GM23338 (cell line): ENCODE results near the gene SMOC1. TPM values are rescaled to one million over a fixed set of nuclear protein-coding genes. Genes with fewer than 3 reads are reported as not detected.

Experiments
- ATAC-seq: fragments of 200-7000 bp; cut with Tn5 transposase; 3 replicates; pipeline ENCODE4 v1.9.1; 2020
- DNase-seq: peaks from one replicate; pipeline ENCODE4 v3.0.0-alpha.2; 2015; ENCODE audit warnings: low spot score
- H2AFZ ChIP-seq: fragments of 200-600 bp; sonication (generic); 2 replicates; pipeline ENCODE4 v1.8.0; 2016; ENCODE audit warnings: antibody characterized with exemption, mild to moderate bottlenecking, moderate library complexity
- H3F3A ChIP-seq: fragments of 200-600 bp; sonication (generic); replicated peaks from 2 replicates; pipeline ENCODE4 v1.8.0; 2017; ENCODE audit warnings: antibody characterized with exemption, mixed run types, low read depth
- H3K27ac ChIP-seq: fragments of 200-600 bp; sonication (generic); 2 replicates; pipeline ENCODE4 v1.6.1; 2016; ENCODE audit warnings: low read depth
- H3K27me3 ChIP-seq: fragments of 200-600 bp; sonication (generic); 2 replicates; pipeline ENCODE4 v1.8.0; 2016; ENCODE audit warnings: mild to moderate bottlenecking, mixed run types, moderate library complexity; ENCODE audit not compliant: insufficient read depth
- H3K36me3 ChIP-seq: fragments of 200-600 bp; sonication (generic); 2 replicates; pipeline ENCODE4 v1.8.0; 2016; ENCODE audit warnings: mild to moderate bottlenecking; ENCODE audit not compliant: insufficient read depth
- H3K4me1 ChIP-seq: fragments of 200-600 bp; sonication (generic); 2 replicates; pipeline ENCODE4 v1.8.0; 2016; ENCODE audit warnings: mild to moderate bottlenecking, moderate library complexity; ENCODE audit not compliant: insufficient read depth
- H3K4me2 ChIP-seq: fragments of 200-600 bp; sonication (generic); 2 replicates; pipeline ENCODE4 v1.7.1; 2017; ENCODE audit warnings: mixed run types
- H3K4me3 ChIP-seq: fragments of 200-600 bp; sonication (generic); 2 replicates; pipeline ENCODE4 v1.6.1; 2016; ENCODE audit warnings: mixed run types
- H3K79me2 ChIP-seq: fragments of 200-600 bp; sonication (generic); replicated peaks from 2 replicates; pipeline ENCODE4 v1.8.0; 2017; ENCODE audit warnings: mild to moderate bottlenecking; ENCODE audit not compliant: insufficient read depth
- H3K9me2 ChIP-seq: fragments of 200-600 bp; sonication (generic); 2 replicates; pipeline ENCODE4 v1.8.0; 2017; ENCODE audit not compliant: insufficient read depth
- H4K20me1 ChIP-seq: fragments of 200-600 bp; sonication (generic); replicated peaks from 2 replicates; pipeline ENCODE4 v1.8.0; 2017; ENCODE audit warnings: mild to moderate bottlenecking; ENCODE audit not compliant: insufficient read depth
- H3K27ac Mint-ChIP-seq: 2 replicates; pipeline ENCODE4 v1.8.0; 2020; ENCODE audit warnings: inconsistent platforms, mild to moderate bottlenecking, moderate library complexity, mixed read lengths
- H3K27me3 Mint-ChIP-seq: 3 replicates; pipeline ENCODE4 v1.8.0; 2022; ENCODE audit warnings: low read depth, mild to moderate bottlenecking, moderate library complexity, mixed read lengths, inconsistent platforms; ENCODE audit not compliant: insufficient read depth, poor library complexity
- H3K36me3 Mint-ChIP-seq: 3 replicates; pipeline ENCODE4 v1.8.0; 2021; ENCODE audit warnings: low read depth, mild to moderate bottlenecking, inconsistent platforms, moderate library complexity, mixed read lengths
- H3K4me1 Mint-ChIP-seq: 3 replicates; pipeline ENCODE4 v1.8.0; 2020; ENCODE audit warnings: mild to moderate bottlenecking, inconsistent platforms, mixed read lengths
- H3K4me3 Mint-ChIP-seq: 3 replicates; pipeline ENCODE4 v1.8.0; 2021; ENCODE audit warnings: moderate library complexity, mild to moderate bottlenecking, inconsistent platforms, mixed read lengths
- H3K9me3 Mint-ChIP-seq: 3 replicates; pipeline ENCODE4 v1.8.0; 2020; ENCODE audit warnings: moderate library complexity, mild to moderate bottlenecking, inconsistent platforms, mixed read lengths
- CREB1 ChIP-seq: fragments of 250-450 bp; sonication (Bioruptor Pico); IDR thresholded peaks from 2 replicates; pipeline ENCODE4 v1.5.0; 2020; ENCODE audit warnings: low read depth, mild to moderate bottlenecking, moderate library complexity
- CTCF ChIP-seq, 2 experiments: fragments of 200-600 bp in 1 of 2; sonication (generic) in 1 of 2; conservative IDR thresholded peaks; 2 replicates each; pipeline versions ENCODE4 v1.5.1 to v1.6.1; 2016 to 2017; ENCODE audit warnings: antibody characterized with exemption in 2 of 2, low read depth in 2 of 2, mild to moderate bottlenecking in 2 of 2, moderate library complexity in 1 of 2
- ETS1 ChIP-seq: IDR thresholded peaks from 2 replicates; pipeline ENCODE4 v1.6.1; 2016; ENCODE audit warnings: antibody characterized with exemption
- EZH2 ChIP-seq: fragments of 200-600 bp; sonication (generic); IDR thresholded peaks from one replicate; pipeline ENCODE4 v1.8.0; 2017; ENCODE audit warnings: antibody characterized with exemption, mild to moderate bottlenecking, low read depth; ENCODE audit not compliant: unreplicated experiment
- EZH2phosphoT487 ChIP-seq: fragments of 200-600 bp; sonication (generic); IDR thresholded peaks from one replicate; pipeline ENCODE4 v1.8.1; 2018; ENCODE audit warnings: antibody characterized with exemption; ENCODE audit not compliant: unreplicated experiment
- NANOG ChIP-seq: IDR thresholded peaks from 2 replicates; pipeline ENCODE4 v1.6.1; 2016; ENCODE audit warnings: antibody characterized with exemption, borderline replicate concordance
- POLR2AphosphoS5 ChIP-seq: IDR thresholded peaks from 2 replicates; pipeline ENCODE4 v1.6.1; 2016; ENCODE audit warnings: antibody characterized with exemption, low read depth
- REST ChIP-seq: IDR thresholded peaks from one replicate; pipeline ENCODE4 v1.6.1; 2018; ENCODE audit warnings: antibody characterized with exemption; ENCODE audit not compliant: unreplicated experiment
- STAT1 ChIP-seq: IDR thresholded peaks from one replicate; pipeline ENCODE4 v1.6.1; 2016; ENCODE audit warnings: antibody characterized with exemption; ENCODE audit not compliant: unreplicated experiment
- ZNF114 ChIP-seq: fragments of 250-450 bp; sonication (Bioruptor Pico); IDR thresholded peaks from 2 replicates; pipeline ENCODE4 v1.5.0; 2020; ENCODE audit warnings: mild to moderate bottlenecking, moderate library complexity
- ZNF331 ChIP-seq: fragments of 250-450 bp; sonication (Bioruptor Pico); IDR thresholded peaks from 2 replicates; pipeline ENCODE4 v1.5.0; 2020; ENCODE audit warnings: low read depth, mild to moderate bottlenecking, moderate library complexity
- polyA plus RNA-seq: library from polyadenylated mRNA; unstranded; fragments of >200 nt; fragmentation: Nextera tagmentation; extraction: Ambion mirVana; gene quantifications from 2 replicates; pipeline ENCODE4 v1.2.1, GENCODE V29; 2016
- total RNA-seq: library from RNA; depleted of rRNA; stranded (reverse); fragments of >200 nt; shearing (Covaris generic); gene quantifications from 2 replicates; pipeline ENCODE4 v1.2.3, GENCODE V29; 2014

SMOC1 gene
- total and polyA plus RNA-seq, 2 experiments from 2014 or later: 0.79 to 1.6 TPM

GRCh38 chr14:69983317-69983716 lies 104.1 kb downstream of the SMOC1 start:
- no peak overlapping the region for H3K27ac Mint-ChIP-seq
- Histone ChIP-seq H3K4me3 (no peak overlapping the region), H3K9me2 (peaks cover 5% of the 10 kb centered on the region), H2AFZ (no peak overlapping the region), H3K79me2 (no peaks in the 10 kb centered on the region), H3K4me1 (peaks cover 9% of the 10 kb centered on the region), H4K20me1 (no peaks in the 10 kb centered on the region), H3K27ac (no peak overlapping the region), H3K4me2 (no peak overlapping the region), H3K36me3 (no peaks in the 10 kb centered on the region), H3F3A (no peaks in the 10 kb centered on the region), H3K27me3 (no peaks in the 10 kb centered on the region)
- no peaks in the 10 kb centered on the region for H3K9me3 Mint-ChIP-seq
- H3K4me1 Mint-ChIP-seq: peaks cover 42% of the 10 kb centered on the region
- DNase-seq (no peak), ATAC-seq (peak; percentile 12; the same call in 1 of the 3 replicates)
- TF ChIP-seq CREB1: no peak
- no peak for TF ChIP-seq REST
- no peak for TF ChIP-seq ZNF331 (CRISPR knock-in tag)
- TF ChIP-seq EZH2phosphoT487: no peak
- no peak for TF ChIP-seq ETS1
- no peak for TF ChIP-seq STAT1
- peaks cover 6% of the 10 kb centered on the region for H3K27me3 Mint-ChIP-seq
- H3K4me3 Mint-ChIP-seq: no peak overlapping the region
- H3K36me3 Mint-ChIP-seq: no peaks in the 10 kb centered on the region

GRCh38 chr14:69985463-69985862 lies 106.2 kb downstream of the SMOC1 start:
- TF ChIP-seq ZNF331 (CRISPR knock-in tag) (no peak), EZH2 (no peak), EZH2phosphoT487 (no peak), ZNF114 (CRISPR knock-in tag) (no peak), NANOG (no peak), POLR2AphosphoS5 (no peak), CREB1 (no peak), CTCF (conservative IDR thresholded peaks at IDR 0.05; ENCODE audit: low read depth in 2 of 2) (no peak)
- peaks cover 43% of the 10 kb centered on the region for H3K4me1 Mint-ChIP-seq
- no peaks in the 10 kb centered on the region for H3K36me3 Mint-ChIP-seq
- Histone ChIP-seq H3K79me2 (no peaks in the 10 kb centered on the region), H3K4me2 (no peak overlapping the region), H3K27ac (no peak overlapping the region), H3F3A (no peaks in the 10 kb centered on the region), H3K4me3 (no peak overlapping the region), H3K36me3 (no peaks in the 10 kb centered on the region), H4K20me1 (no peaks in the 10 kb centered on the region), H3K4me1 (peaks cover 10% of the 10 kb centered on the region), H3K9me2 (no peaks in the 10 kb centered on the region; the same call in 1 of the 2 replicates), H3K27me3 (no peaks in the 10 kb centered on the region), H2AFZ (no peak overlapping the region)
- no peak overlapping the region for H3K4me3 Mint-ChIP-seq
- peaks cover 6% of the 10 kb centered on the region for H3K27me3 Mint-ChIP-seq
- H3K27ac Mint-ChIP-seq: no peak overlapping the region
- H3K9me3 Mint-ChIP-seq: no peaks in the 10 kb centered on the region
- ATAC-seq: no peak
- DNase-seq: no peak
